Inferior parietal cortex (tissue), 1 donor: ENCODE measurements around the gene NGF.

Experiments
- DNase-seq: peaks from one replicate; pipeline ENCODE4 v3.0.0-alpha.2; 2016; ENCODE audit errors: extremely low spot score

Gene NGF

DNA sequence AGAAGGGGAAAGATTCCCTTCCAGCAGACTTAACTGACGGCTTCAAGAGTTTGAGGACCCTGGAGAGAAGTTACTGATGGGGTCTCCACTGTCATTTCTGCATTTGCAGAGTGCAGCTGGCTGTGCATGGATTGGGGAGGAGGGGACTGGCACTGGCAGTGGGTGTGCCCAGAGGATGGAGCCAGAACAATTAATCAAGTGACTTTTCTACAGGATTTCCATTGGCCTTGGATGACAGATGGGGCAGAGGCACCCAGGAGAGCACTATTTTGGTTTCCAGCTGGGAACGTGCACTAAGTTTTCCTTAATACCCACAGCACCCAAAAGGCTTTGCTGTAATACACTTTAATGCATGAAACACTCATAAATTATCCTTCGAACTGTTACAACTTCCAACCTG, 1.3 kb downstream of the NGF start:
- DNase-seq: no peak

DNA sequence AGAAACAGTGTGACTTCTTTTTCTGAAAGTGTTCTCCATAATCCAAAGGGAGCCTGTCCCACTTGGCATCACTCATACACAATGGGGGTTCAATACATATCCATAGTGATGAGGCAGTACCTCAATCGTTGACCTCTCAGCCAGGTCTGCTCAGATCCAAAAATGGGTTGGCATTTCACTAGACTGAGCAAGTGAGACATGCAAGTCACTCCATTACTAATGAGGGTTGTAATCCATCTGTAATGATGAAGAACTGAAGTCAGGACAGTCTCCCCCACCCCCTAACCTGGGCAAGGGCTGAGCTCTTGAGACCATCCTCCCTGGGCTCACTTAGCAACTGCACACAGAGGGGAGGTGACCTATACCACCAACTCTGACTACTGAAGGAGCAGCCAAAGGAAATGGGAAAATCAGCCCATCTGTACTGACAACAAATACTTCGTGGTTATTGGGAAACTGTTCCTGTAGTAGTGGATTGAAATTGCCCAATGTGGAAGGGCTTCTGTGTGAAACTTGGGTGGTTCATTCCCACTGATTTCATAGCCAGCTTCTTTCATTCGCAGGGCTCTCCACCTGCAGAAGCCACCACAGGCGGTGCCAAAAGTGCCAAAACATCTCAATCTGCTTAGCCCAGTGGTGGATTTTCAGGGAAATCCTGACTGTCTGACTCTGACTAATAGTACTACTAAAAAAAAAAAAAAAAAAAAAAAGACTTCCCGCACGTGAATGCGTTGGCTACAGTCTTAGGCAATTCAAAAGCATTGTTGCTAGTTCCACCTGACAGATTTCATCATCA, 5.0 kb downstream of the NGF start:
- no peak for DNase-seq

DNA sequence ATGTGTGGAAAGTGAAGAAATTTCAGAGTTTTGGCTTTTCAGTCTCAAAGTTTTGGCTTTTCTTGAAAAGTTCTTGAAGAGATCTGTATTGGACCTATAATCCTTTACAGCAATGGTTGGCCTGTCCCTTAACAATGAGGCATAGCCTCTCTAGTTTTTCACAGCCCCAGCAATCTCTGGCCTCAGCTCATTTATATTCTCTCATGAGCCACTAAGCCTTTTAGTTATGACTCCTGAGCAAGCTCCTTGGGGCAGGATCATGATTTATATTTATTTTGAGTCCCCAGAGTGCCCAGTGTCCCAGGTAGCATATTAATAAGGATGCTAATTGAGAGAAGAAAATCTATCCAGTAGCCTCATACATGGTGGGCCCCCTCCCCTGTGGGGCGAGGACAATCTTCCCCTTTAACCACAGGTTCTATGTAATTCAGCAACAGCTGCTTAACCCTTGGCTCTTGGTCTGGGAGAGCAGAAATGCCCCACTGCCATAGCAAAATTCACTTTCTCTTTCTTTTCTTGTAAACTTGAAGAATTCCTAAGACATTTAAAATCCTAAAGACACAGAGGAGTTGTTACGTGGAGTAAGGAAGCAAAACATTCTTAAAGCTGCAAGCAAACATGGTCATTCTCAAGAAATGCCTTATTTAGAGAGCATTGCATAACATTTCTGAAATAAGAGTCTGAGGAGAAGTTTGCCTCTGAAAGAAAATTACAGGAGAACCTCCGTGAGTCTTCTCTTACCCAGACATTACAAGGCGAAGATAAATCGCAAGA, 6.3 kb downstream of the NGF start:
- DNase-seq: no peak

DNA sequence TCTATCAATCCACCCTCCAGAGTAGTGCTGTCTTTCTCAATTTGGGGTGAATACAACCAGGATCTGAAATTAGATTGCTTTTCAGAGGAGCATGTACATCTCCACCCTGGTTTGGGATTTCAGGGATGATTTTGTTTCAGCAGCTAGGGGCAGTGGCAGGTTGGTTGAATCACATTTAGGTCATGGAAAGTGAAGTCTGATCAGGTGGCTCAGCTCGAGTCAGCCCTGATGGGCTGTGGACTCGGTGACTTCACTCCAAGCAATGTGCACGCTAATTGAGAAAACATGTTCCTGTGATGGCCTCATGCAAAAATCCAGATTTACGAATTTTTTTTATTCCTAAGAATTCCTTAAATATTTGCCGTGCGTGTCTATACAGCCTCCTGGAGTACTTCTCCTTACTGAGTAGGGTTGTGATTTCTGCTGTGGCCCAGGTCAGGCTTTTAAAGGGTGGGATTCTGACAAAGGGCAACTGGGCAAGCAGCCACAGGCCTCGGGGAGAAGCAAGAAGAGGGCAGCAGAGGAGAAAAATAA, 7.5 kb downstream of the NGF start:
- DNase-seq: no peak

DNA sequence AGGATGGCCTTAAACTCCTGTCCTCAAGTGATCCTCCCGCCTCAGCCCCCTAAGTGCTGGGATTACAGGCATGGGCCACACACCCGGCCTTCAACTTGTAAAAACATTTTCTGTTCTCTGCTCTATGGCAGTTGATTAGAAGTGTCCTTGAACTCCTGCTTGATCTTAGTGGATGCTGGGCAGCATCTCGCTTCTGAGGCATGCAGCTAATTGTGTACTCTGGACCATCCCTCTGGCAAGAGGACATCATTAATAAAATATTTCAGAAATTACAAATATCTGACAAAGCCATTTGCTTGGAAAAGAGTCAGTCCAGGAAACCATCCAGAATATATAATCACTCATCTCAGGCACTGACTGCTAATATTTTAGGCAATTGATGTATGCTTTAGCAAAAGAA, 8.1 kb downstream of the NGF start:
- DNase-seq: no peak

DNA sequence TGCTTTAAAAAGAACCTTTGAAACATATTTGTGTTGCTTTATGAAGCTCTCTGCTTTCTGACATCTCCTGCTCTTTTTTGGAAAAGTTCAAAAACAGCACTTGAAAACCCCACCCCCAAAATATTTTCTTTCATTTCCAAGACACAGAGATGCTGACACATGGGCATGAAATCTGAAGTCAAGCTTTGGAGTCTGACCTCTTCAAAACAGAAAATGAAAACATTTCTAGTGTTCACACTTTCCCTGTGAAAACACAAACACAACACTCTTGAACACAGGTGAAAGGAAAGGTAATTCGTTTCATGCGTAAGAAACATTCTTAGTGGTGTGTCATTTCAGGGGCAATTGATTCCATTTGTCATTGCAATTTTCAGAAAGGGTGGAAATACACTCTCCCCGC, 10.8 kb downstream of the NGF start:
- DNase-seq: no peak

DNA sequence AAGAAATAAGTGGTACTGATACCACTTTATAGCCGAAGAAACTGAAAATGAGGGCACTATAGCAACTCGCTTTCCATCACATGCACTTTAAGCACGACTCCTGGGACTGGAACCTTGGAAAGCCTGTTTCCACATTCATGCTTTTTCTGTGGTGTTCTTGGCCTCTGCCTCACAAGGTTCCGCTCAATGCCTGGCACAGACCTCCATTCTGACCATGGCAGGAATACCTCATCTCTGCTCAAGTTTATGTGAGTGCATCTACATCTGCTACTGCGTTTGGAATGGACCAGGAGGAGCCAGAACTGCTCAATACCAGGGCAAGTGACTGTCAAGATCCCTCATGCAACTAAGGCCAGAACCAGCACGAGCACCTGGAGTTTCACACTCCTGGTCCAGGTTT, 11.6 kb downstream of the NGF start:
- DNase-seq: no peak

DNA sequence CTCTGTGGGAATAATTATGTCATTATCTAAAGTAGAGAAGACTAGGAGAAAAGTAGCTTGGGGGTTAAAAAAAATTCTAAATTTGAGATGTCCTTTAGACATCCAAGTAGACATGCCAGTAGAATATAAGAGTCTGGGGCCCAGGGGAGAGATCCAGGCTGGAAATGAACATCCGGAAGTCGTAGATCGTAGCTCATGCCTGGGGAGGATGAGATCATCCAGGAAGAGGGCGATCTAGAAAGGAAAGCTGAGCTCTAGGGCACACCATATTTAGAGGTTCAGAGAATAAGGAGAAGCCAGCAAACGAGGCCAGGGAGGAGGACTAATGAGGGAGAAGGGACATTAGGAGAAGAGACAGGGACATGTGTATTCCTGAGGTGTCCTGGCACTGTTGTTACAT, 12.2 kb downstream of the NGF start:
- DNase-seq: no peak

DNA sequence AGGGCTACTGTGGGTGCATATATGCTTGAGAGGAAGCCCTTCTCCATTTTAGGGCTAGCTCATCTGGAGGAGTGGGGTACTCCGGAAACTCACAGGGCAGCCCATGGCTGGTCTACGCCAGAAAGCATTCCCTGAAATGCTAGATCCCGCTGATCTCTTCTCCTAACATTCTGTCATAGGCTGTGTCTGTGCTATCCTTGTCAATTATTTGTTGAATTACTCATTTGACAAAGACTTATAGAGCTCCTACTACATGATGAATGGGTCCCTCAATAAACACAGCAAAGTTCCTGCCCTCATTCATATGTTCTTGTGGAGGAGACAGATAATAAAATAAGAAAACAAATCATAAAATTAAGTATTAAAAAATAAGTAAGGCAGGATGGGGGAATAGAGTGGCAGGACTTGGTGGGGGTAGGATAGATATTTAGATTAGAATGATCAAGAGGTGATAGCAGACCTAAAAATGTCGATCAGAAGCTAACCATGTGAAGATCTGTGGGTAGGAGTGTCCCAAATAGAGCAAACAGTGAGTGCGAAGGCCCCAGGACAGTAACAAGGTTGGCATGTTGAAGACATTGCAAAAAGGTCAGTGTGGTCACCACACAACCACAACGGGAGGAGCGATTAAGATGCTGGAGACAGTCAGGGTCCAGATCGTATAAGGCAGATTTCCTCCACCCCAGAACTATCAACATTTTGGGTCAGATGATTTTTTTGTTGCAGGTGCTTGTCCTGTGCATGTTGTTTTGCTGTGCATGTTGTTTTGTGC, 13.2 kb downstream of the NGF start:
- no peak for DNase-seq

DNA sequence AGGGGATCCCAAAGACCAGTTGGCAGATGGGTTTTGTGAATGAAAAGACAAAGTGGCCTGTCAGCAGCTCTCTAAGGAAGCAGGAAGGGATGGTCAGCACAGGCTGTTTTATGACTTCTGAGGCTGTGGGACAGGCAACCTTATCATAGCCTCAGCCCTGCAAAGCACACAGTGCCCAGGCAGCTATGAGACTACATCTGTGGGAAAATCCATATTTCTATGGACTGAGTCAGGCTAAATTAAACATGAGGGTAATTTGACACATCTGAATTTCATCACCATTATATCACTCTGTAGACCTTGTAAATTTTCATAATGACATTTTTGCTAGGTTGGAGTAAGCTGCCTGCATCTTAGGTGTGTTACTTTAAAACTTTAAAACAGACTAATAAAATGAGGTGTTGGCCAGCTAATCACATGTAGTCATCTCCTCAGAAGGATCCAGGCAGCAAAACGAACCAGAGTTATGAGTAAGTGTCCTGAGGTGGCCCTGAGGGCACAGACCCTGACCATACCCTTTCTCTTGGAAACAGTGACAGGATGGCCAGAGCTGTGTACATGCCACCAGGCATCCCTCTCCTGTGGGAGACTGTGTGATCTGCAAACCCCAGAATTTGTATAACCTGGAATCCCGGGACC, 14.6 kb downstream of the NGF start:
- no peak for DNase-seq

DNA sequence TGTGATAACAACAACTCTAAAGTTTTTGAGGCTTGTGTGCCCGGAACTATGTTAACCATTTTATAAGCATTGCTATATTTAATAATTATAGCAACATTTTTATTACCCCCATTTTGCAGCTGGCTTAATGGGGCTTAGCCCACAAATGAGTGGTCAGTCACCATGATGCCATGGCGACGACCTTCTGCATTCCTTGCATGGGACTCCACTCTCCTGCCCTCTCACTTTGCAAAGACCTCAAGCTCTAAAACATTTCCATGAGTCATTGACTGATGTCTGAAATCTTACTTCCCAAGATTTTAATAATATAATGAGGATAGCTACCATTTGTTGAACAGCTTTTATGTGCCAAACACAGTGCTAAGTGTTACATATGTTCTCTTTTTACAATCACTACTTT, 15.4 kb downstream of the NGF start:
- DNase-seq: no peak

DNA sequence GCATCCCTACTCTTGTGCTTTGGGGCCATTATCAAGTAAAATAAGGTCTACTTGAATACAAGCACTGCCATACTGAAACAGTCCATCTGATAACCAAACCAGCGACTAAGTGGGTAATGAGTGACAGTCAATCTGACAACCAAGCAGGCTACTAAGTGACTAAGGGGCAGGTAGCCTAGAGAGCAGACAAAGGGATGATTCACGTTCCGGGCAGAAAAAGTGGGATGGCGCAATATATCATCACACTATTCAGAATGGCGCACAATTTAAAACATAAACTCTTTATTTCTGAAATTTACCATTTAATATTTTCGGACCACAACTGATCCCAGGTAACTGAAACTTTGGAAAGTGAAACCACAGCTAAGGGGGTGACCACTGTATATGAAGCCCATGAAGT, 17.7 kb downstream of the NGF start:
- no peak for DNase-seq

DNA sequence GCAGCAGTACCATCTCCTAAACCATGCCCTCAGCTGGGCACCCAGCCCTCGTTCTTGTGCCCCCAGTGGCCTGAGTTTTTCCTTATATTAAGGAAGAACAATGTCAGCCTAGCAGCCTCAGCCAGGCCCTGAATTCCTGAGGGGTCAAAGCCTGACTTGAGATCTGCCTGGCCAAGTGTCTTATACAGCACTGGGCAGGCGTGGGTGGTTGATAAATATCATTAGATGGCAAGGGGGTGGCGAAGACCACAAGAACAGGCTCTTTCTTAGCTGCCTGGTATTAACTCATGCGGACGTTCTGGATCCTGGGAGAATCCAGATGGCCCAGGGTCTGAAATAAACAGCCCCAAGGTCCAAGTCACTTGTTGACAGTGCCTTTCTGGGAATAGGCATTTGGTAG, 18.3 kb downstream of the NGF start:
- DNase-seq: no peak

DNA sequence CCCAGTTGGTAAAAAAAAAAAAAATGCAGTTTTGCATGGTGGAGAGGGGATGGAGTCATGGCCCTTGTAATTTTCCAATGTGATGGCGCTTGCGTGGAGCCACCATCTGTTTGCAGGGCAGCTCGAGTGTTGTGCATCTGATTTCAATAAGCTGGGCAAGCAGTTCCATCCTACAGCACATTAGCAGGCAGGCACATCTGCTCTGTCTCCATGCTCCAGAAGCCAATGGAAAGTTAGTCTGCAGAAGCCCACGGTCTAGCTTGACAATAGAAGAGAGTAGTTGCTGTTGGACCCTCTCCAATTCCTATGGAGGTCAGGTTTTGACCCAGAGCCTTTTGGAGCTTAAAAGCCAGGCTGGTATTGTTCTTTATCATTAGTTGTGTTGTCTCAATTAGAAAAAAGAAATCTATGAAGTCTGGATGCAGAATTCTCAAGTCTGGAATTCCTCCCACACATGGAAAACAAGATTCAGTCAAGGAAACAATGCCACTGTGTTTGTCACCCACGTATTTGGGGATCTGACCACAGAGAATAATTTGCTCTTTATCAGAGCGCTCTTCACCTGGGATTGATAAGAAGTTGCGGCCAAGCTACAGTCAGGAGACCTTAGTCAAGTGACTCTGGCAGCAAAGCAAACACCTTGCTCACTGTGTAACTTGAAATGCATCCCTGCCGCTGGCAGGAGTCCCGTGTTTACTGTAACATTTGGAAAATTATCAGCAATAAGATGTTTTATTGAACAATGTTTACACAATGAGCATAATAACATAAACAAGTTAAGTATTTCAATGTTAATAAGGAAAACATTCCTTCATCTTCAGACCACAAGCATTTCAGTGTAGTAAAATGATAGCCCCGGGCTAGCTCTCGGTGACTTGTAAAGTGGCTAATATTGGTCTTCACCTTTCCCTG, 20.7 kb downstream of the NGF start:
- DNase-seq: no peak

DNA sequence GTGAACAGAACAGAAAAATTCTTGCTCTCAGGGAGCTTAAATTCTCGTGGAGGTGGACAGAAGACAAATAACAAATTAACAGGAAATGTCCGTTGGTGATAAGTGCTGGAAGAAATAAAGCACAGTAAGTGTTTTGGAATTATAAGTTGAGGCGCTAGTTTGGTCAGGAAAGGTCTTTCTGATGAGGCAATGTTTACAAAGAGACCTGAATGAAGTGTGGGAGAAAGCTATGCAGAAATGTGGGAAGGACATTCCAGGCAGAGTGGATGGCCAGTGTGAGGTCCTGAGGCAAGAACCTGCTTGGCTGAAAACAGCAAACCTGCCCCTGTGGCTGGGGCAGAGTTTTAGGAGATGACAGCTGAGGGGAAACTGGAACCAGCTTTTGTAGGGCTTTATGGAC, 23.3 kb downstream of the NGF start:
- no peak for DNase-seq

DNA sequence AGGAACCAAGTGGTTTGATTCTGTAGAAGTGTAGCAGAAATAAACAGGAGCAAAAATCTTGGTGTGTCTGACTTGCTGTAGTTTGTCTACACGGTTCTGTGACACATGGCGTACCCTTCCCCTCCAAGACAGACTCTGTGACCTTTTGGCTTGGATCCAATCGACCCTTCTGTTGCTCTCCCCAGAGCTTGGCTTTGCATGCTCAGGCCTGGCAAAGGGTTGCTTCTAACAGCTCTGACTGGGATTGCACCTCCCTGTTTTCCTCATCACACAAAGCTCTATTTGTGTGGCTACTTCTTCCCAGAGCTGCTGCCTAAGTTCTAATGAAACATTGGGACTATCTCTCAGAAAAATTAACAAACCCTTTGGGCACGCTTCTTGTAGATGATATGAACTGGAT, 24.0 kb downstream of the NGF start:
- no peak for DNase-seq

DNA sequence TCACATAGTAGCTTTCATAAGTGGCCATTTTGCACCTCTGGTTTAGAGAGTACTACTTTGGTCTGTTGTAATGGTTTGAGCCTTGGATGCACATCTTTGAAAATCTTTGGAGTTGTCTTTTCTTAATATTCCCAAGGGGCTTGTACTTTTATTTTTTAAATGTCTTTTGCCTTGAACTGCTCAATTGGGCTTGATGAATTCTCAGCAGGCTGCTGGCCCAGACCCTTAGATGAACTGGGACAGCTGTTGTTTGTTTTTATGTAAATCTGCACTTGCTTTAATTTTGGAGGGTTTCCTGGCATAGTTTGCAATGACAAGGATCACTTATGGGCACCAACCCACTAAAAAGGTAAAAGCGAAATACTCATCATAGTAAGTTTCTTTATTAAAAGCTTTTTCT, 24.9 kb downstream of the NGF start:
- DNase-seq: no peak

DNA sequence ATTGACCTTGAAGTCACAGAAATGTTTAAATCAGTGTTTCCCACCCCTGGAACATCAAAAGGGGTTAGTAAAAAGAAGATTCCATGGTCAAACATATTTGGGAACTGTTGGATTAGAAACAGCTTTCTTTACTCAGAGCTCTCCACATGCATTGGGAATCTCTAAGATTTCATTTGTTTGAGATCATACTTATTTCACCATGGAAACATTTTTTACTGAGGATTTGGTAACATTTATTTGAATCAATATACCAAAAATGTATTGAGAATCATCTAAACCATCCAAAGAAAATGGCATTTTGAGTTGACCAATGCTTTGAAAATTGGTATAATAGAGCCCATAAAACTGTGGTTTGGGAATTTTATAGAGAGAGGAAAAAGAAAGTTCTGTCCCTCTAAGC, 25.3 kb downstream of the NGF start:
- no peak for DNase-seq

DNA sequence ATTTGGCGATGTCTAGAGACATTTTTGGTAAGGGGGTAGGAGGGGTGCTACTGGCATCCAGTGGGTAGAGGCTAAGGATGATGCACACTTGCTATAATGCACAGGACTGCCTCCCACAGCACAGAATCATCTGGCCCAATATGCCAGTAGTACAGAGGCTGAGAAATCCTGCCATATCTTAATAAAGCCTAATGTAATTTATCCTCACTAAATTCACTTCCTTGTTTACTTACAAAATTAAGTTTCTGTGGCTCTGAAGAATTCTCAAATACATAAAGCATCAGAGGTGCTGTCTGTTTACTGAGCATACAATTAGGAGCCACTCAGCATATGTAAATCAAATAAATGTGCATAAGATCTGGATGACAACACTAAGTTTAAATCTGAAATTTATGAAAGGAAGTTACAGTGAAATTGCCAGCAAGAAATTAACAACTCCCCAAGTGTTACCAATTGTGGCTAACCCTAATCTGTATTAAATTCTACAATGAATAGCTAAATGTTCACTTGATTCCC, 26.5 kb downstream of the NGF start:
- no peak for DNase-seq

DNA sequence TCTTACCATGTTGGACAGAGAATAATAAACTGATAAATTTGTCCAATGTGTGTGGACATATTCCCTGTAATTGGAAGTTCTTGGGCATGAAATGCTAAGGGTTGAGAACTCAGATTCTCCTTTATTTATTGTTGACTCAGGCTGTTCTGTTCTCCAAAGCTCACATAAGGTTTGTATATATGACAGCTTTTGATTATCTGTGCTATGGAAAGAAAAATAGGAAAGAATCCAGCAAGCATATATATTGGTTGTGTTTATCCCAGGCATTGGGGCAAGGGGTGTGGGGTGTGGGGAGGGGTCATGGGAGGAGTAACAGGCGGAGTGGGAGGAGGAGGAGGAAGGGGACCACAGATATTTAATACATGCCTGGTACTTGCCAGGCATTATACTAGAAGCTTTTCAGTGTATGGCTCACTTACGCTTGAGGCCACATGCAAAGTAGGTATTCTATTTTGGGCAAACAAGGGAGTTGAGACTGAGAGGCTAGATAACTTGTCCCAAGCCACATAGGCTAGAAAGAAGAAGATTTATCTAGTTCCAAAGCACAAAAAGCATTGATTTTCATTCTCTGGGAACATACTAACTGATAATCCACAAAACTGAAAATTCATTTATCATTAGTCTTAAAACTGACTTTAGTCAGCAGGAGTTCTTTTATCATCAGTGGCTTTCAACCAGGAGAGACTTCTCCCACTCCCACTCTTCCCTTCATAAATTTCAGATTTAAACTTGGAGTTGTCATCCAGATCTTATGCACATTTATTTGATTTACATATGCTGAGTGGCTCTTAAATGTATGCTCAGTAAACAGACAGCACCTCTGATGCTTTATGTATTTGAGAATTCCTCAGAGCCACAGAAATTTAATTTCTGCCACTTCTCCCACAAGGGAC, 27.2 kb downstream of the NGF start:
- no peak for DNase-seq
